Upper lobe of left lung (tissue), 4 donors: ENCODE measurements around the gene ARHGEF2.

Experiments used
- CTCF ChIP-seq, 6 experiments: fragments of 450-650 bp in 4 of 6; fragments of 200-600 bp in 2 of 6; sonication (generic) in 2 of 6; IDR thresholded peaks; one replicate each; pipeline ENCODE4 v1.5.1; 2016 to 2019; ENCODE audit warnings: antibody characterized with exemption in 6 of 6
- EP300 ChIP-seq, 4 donors: sonication (generic); formaldehyde crosslinking; IDR thresholded peaks; one replicate each; pipeline ENCODE4 v1.5.1; 2017; ENCODE audit warnings: antibody characterized with exemption in 4 of 4, control low read depth in 2 of 4
- POLR2A ChIP-seq, 4 donors: fragments of 450-650 bp; IDR thresholded peaks; one replicate each; pipeline ENCODE4 v1.5.1; 2016 to 2017; ENCODE audit warnings: antibody characterized with exemption in 4 of 4, mild to moderate bottlenecking in 2 of 4
- POLR2AphosphoS5 ChIP-seq, 2 donors: sonication (generic); formaldehyde crosslinking; IDR thresholded peaks; one replicate each; pipeline ENCODE4 v1.5.1; 2017; ENCODE audit warnings: antibody characterized with exemption in 2 of 2

- TF ChIP-seq POLR2A (IDR thresholded peaks at IDR 0.05) = no peak
- TF ChIP-seq CTCF (IDR thresholded peaks at IDR 0.05) = no peak
- TF ChIP-seq EP300 (IDR thresholded peaks at IDR 0.05) = no peak
- TF ChIP-seq POLR2AphosphoS5 (IDR thresholded peaks at IDR 0.05) = no peak
These were observed 36.4 kb downstream of the ARHGEF2 start for GRCh38 chr1:155941845-155942531.
